WTC11 (cell line): ENCODE results near the gene CCL25. TPM values are rescaled to one million over a fixed set of nuclear protein-coding genes. Genes with fewer than 3 reads are reported as not detected.

Source experiments
- ATAC-seq: fragments of 200-7000 bp; cut with Tn5 transposase; 2 replicates; pipeline ENCODE4 v1.10.0; 2021; ENCODE audit warnings: mild to moderate bottlenecking, moderate library complexity
- CTCF ChIA-PET: fragments of 300-600 bp; sonication (Branson Sonifier 250); formaldehyde crosslinking; loops from one replicate; lab custom pipeline; 2021; ENCODE audit warnings: antibody characterized with exemption; lab: Charles Lee
- POLR2A ChIA-PET: fragments of 350-600 bp; sonication (Branson Sonifier 250); formaldehyde crosslinking; loops from one replicate; lab custom pipeline; 2021; ENCODE audit warnings: antibody characterized with exemption; lab: Charles Lee
- DNase-seq: peaks from one replicate; pipeline ENCODE4 v3.0.0; 2021; ENCODE audit warnings: low spot score
- H3K27ac Mint-ChIP-seq: 2 replicates; pipeline ENCODE4 v1.8.0; 2021; ENCODE audit warnings: mixed read lengths
- H3K27me3 Mint-ChIP-seq: 2 replicates; pipeline ENCODE4 v1.8.0; 2021; ENCODE audit warnings: low read depth, mild to moderate bottlenecking, moderate library complexity, mixed read lengths
- H3K36me3 Mint-ChIP-seq: 2 replicates; pipeline ENCODE4 v1.8.0; 2021; ENCODE audit warnings: mixed read lengths
- H3K4me1 Mint-ChIP-seq: 2 replicates; pipeline ENCODE4 v1.8.0; 2022; ENCODE audit warnings: mixed read lengths
- H3K4me3 Mint-ChIP-seq: 2 replicates; pipeline ENCODE4 v1.8.0; 2021; ENCODE audit warnings: mild to moderate bottlenecking, moderate library complexity, mixed read lengths
- H3K9me3 Mint-ChIP-seq: 2 replicates; pipeline ENCODE4 v1.8.0; 2021; ENCODE audit warnings: mixed read lengths
- AR ChIP-seq: fragments of 250-450 bp; sonication (Bioruptor Pico); IDR thresholded peaks from 2 replicates; pipeline ENCODE4 v1.9.0; 2021; ENCODE audit warnings: mild to moderate bottlenecking
- ARID4B ChIP-seq: sonication (generic); formaldehyde crosslinking; IDR thresholded peaks from 2 replicates; pipeline ENCODE4 v1.8.0; 2023; ENCODE audit warnings: missing genetic modification reagents, mild to moderate bottlenecking, borderline replicate concordance
- CREM ChIP-seq: sonication (generic); formaldehyde crosslinking; IDR thresholded peaks from 2 replicates; pipeline ENCODE4 v1.8.1; 2022; ENCODE audit warnings: mild to moderate bottlenecking, missing genetic modification reagents, moderate library complexity
- ETV6 ChIP-seq: sonication (generic); formaldehyde crosslinking; IDR thresholded peaks from 2 replicates; pipeline ENCODE4 v1.8.1; 2022; ENCODE audit warnings: mild to moderate bottlenecking, missing genetic modification reagents
- FOXP1 ChIP-seq: sonication (generic); formaldehyde crosslinking; IDR thresholded peaks from 2 replicates; pipeline ENCODE4 v1.8.0; 2022; ENCODE audit warnings: missing genetic modification reagents, mild to moderate bottlenecking, moderate library complexity, borderline replicate concordance
- FOXP4 ChIP-seq: sonication (generic); formaldehyde crosslinking; IDR thresholded peaks from 2 replicates; pipeline ENCODE4 v1.8.0; 2022; ENCODE audit warnings: mild to moderate bottlenecking, missing genetic modification reagents
- IRF1 ChIP-seq: sonication (generic); formaldehyde crosslinking; IDR thresholded peaks from 2 replicates; pipeline ENCODE4 v1.8.0; 2023; ENCODE audit warnings: missing genetic modification reagents
- JAZF1 ChIP-seq: fragments of 250-450 bp; sonication (Bioruptor Pico); IDR thresholded peaks from 2 replicates; pipeline ENCODE4 v1.9.0; 2021; ENCODE audit warnings: moderate library complexity, mild to moderate bottlenecking, inconsistent platforms
- MLX ChIP-seq: sonication (generic); formaldehyde crosslinking; IDR thresholded peaks from 2 replicates; pipeline ENCODE4 v1.8.1; 2023; ENCODE audit warnings: mild to moderate bottlenecking, missing genetic modification reagents, moderate library complexity
- NFATC4 ChIP-seq: fragments of 250-450 bp; sonication (Bioruptor Pico); IDR thresholded peaks from 2 replicates; pipeline ENCODE4 v1.9.0; 2021; ENCODE audit warnings: mild to moderate bottlenecking
- PRDM15 ChIP-seq: sonication (generic); formaldehyde crosslinking; IDR thresholded peaks from 2 replicates; pipeline ENCODE4 v1.8.0; 2022; ENCODE audit warnings: missing genetic modification reagents
- TP53 ChIP-seq: sonication (generic); formaldehyde crosslinking; IDR thresholded peaks from 2 replicates; pipeline ENCODE4 v1.8.1; 2023; ENCODE audit warnings: mild to moderate bottlenecking, missing genetic modification reagents
- USF1 ChIP-seq: sonication (generic); formaldehyde crosslinking; IDR thresholded peaks from 2 replicates; pipeline ENCODE4 v1.8.0; 2022; ENCODE audit warnings: mild to moderate bottlenecking, missing genetic modification reagents
- ZBTB43 ChIP-seq: sonication (generic); formaldehyde crosslinking; IDR thresholded peaks from 2 replicates; pipeline ENCODE4 v1.8.1; 2023; ENCODE audit warnings: mild to moderate bottlenecking, missing genetic modification reagents
- ZMAT4 ChIP-seq: fragments of 250-450 bp; sonication (Bioruptor Pico); IDR thresholded peaks from 2 replicates; pipeline ENCODE4 v1.9.0; 2021; ENCODE audit warnings: mild to moderate bottlenecking
- ZNF219 ChIP-seq: sonication (generic); formaldehyde crosslinking; IDR thresholded peaks from 2 replicates; pipeline ENCODE4 v1.8.0; 2023; ENCODE audit warnings: missing genetic modification reagents, mild to moderate bottlenecking, borderline replicate concordance
- ZNF317 ChIP-seq: sonication (generic); formaldehyde crosslinking; IDR thresholded peaks from 2 replicates; pipeline ENCODE4 v1.8.1; 2023; ENCODE audit warnings: low read depth, mild to moderate bottlenecking, moderate library complexity, missing genetic modification reagents, borderline replicate concordance
- ZNF671 ChIP-seq: fragments of 250-450 bp; sonication (Bioruptor Pico); IDR thresholded peaks from 2 replicates; pipeline ENCODE4 v1.8.0; 2021; ENCODE audit warnings: mild to moderate bottlenecking
- total RNA-seq: library from RNA; stranded (reverse); gene quantifications from 3 replicates; pipeline ENCODE4 v1.2.3, GENCODE V29; 2021

The CCL25 gene
- total RNA-seq, 1 experiment from 2014 or later, result not detected

GRCh38 chr19:8005534-8006256 is 46.9 kb upstream of the CCL25 start, which contains the start of gene ELAVL1 (continued):
- TF ChIP-seq USF1, result no peak

- CTCF ChIA-PET, result interaction anchor here (1.0 to 2.4 kb wide), 2 partner anchors 15 to 160 kb away, joined by 3 to 11 read pairs; no protein-coding TSS in a partner anchor
- no peak overlapping the region for H3K4me3 Mint-ChIP-seq
- H3K27ac Mint-ChIP-seq, result no peak overlapping the region; the same call in 1 of the 2 replicates
- H3K4me1 Mint-ChIP-seq, result no peaks in the 10 kb centered on the region
- POLR2A ChIA-PET, result no interaction called here
- no peaks in the 10 kb centered on the region for H3K27me3 Mint-ChIP-seq
- H3K36me3 Mint-ChIP-seq, result no peaks in the 10 kb centered on the region
- no peak for DNase-seq
- ATAC-seq, result peak; percentile 44; the same call in 1 of the 2 replicates
- no peaks in the 10 kb centered on the region for H3K9me3 Mint-ChIP-seq
- TF ChIP-seq ZNF219 (CRISPR knock-in tag), result no peak
- no peak for TF ChIP-seq CREM (CRISPR knock-in tag)
- no peak for TF ChIP-seq IRF1 (CRISPR knock-in tag)
- no peak for TF ChIP-seq ZNF671 (CRISPR knock-in tag)
- TF ChIP-seq ARID4B (CRISPR knock-in tag), result no peak
- TF ChIP-seq ZNF317 (CRISPR knock-in tag), result no peak
- no peak for TF ChIP-seq AR (CRISPR knock-in tag)
- no peak for TF ChIP-seq JAZF1
- no peak for TF ChIP-seq ZMAT4 (CRISPR knock-in tag)
- TF ChIP-seq FOXP4 (CRISPR knock-in tag), result no peak
- TF ChIP-seq NFATC4 (CRISPR knock-in tag), result no peak
- TF ChIP-seq MLX (CRISPR knock-in tag), result no peak
- no peak for TF ChIP-seq FOXP1
- no peak for TF ChIP-seq ZBTB43 (CRISPR knock-in tag)
- no peak for TF ChIP-seq TP53
- TF ChIP-seq PRDM15 (CRISPR knock-in tag), result no peak
- no peak for TF ChIP-seq ETV6
Measured at GRCh38 chr19:8017808-8018207, 34.8 kb upstream of the CCL25 start.
